ENCODE data around the gene ANXA8. TPM values are rescaled to one million over a fixed set of nuclear protein-coding genes. Genes with fewer than 3 reads are reported as not detected.

ANXA8 gene
- total and polyA plus RNA-seq, 2 of the 13 experiments (the other 11 are each of a cell fraction or from before 2014, with no cell fraction given): not detected

GRCh38 chr10:47418966-47419365 lies 64.9 kb downstream of the ANXA8 start:
- in situ Hi-C loops (cut with HindIII; ENCODE audit: extremely low pct_ligation_motif_present, low pct_unique_long_range_greater_than_20kb) (no loop called here), intact Hi-C loops (cut with micrococcal nuclease; ENCODE audit: unreplicated experiment) (no loop called here)
- no peak overlapping the region for H3K4me3 ChIP-seq (replicated peaks in 1 of 3; ENCODE audit: insufficient read depth in 1 of 3, low read depth in 2 of 3, low read length in 3 of 3)
- no TSS peak for BruUV-seq (replicated peaks)
- FAIRE-seq (no peak), DNase-seq (ENCODE audit: low spot score) (no peak), ATAC-seq (no peak; the same call in 2 of the 3 replicates)
- CTCF ChIA-PET (ENCODE audit: low intra/inter-chr PET ratio, low total read pairs): no interaction called here
- no peaks in the 10 kb centered on the region for H4K20me1 ChIP-seq (ENCODE audit: insufficient read depth, low read length)
- POLR2A ChIA-PET: no interaction called here
- no peaks in the 10 kb centered on the region for H3K79me2 ChIP-seq (ENCODE audit: insufficient read depth, low read length)
- TF ChIP-seq PCBP2 (optimal IDR thresholded peaks at IDR 0.05; ENCODE audit: low read depth, low read length, poor library complexity, severe bottlenecking): no peak
- TF ChIP-seq ESRRA (CRISPR knock-in tag; IDR thresholded peaks at IDR 0.05; ENCODE audit: low read depth): no peak
- TF ChIP-seq TP53 (CRISPR knock-in tag; conservative IDR thresholded peaks at IDR 0.05): no peak
- TF ChIP-seq PHF8 (CRISPR knock-in tag; IDR thresholded peaks at IDR 0.05): no peak
- no peak for TF ChIP-seq KMT2A (CRISPR knock-in tag; IDR thresholded peaks at IDR 0.05)
- TF ChIP-seq ZNF124 (CRISPR knock-in tag; IDR thresholded peaks at IDR 0.05): no peak
- no peak for TF ChIP-seq FOXA3 (CRISPR knock-in tag; IDR thresholded peaks at IDR 0.05)
- TF ChIP-seq SRY (CRISPR knock-in tag; IDR thresholded peaks at IDR 0.05): no peak
- no peak for TF ChIP-seq ZBTB49 (CRISPR knock-in tag; IDR thresholded peaks at IDR 0.05; ENCODE audit: borderline replicate concordance)
- TF ChIP-seq MTA1 (CRISPR knock-in tag; IDR thresholded peaks at IDR 0.05; ENCODE audit: borderline replicate concordance): no peak
- no peak for TF ChIP-seq PITX1 (CRISPR knock-in tag; IDR thresholded peaks at IDR 0.05)
- no peak for TF ChIP-seq HMG20A (CRISPR knock-in tag; IDR thresholded peaks at IDR 0.05; ENCODE audit: borderline replicate concordance)
- no peak for TF ChIP-seq ZNF616 (CRISPR knock-in tag; IDR thresholded peaks at IDR 0.05; ENCODE audit: low read depth)
- no peak for TF ChIP-seq ELF3 (CRISPR knock-in tag; IDR thresholded peaks at IDR 0.05)
- H3K27ac ChIP-seq (ENCODE audit: extremely low read length, insufficient read depth, low read length): no peak overlapping the region
- no peak overlapping the region for H2AFZ ChIP-seq (ENCODE audit: low read length)
- H3K36me3 ChIP-seq (replicated peaks in 1 of 2; ENCODE audit: control insufficient read depth in 1 of 2, insufficient read depth in 2 of 2, low read length in 2 of 2): no peaks in the 10 kb centered on the region
- no peak overlapping the region for H3K4me2 ChIP-seq (ENCODE audit: low read depth, low read length)
- peaks cover 2 to 16% of the 10 kb centered on the region in 2 experiments; a peak in 3 of 5 replicates for H3K27me3 ChIP-seq (ENCODE audit: control insufficient read depth in 1 of 2, insufficient read depth in 2 of 2, low read length in 2 of 2)
- no peaks in the 10 kb centered on the region; the same call in 1 of the 2 replicates for H3K4me1 ChIP-seq (ENCODE audit: insufficient read depth, low read length)
- no peak overlapping the region for H3K9ac ChIP-seq (ENCODE audit: insufficient read depth, low read depth, low read length)
- H3K9me3 ChIP-seq (ENCODE audit: low read length): no peaks in the 10 kb centered on the region
- WGBS (ENCODE audit: low lambda C conversion rate): 6% methylated on average over 3 of the region's 4 CpGs
